Testis (tissue), 2 donors: ENCODE data around the gene ABCA13.

Experiments
- POLR2A ChIP-seq: fragments of 450-650 bp; IDR thresholded peaks from one replicate; pipeline ENCODE4 v1.6.1; 2017; ENCODE audit warnings: antibody characterized with exemption, mild to moderate bottlenecking, moderate library complexity
- TF ChIP-seq, protein P1 (sequence below), 3 experiments: fragments of 450-650 bp in 2 of 3; fragments of 200-600 bp in 1 of 3; sonication (generic) in 1 of 3; IDR thresholded peaks; one replicate each; pipeline ENCODE4 v1.5.1; 2016 to 2019; ENCODE audit warnings: antibody characterized with exemption in 3 of 3, mild to moderate bottlenecking in 2 of 3, moderate library complexity in 1 of 3

DNA sequence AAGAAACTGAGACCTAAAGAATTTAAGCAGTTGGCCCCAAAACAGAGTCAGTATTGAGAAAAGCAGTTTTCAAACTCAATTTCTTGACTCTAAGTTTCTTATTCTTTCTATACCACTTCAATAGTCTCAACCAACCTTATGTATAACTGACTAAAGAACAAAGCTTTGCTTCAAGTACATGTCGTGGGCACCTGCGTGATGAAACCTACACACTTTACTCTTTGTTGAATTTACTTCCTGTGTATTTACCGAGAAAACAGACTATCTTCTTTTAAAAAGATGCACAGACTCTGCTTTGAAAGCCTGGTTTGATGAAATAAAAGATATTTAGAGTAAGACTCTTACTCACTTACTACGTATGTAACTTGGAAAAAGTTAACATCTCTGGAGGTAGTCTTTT, 455.9 kb downstream of the ABCA13 start:
- TF ChIP-seq, protein P1, sequence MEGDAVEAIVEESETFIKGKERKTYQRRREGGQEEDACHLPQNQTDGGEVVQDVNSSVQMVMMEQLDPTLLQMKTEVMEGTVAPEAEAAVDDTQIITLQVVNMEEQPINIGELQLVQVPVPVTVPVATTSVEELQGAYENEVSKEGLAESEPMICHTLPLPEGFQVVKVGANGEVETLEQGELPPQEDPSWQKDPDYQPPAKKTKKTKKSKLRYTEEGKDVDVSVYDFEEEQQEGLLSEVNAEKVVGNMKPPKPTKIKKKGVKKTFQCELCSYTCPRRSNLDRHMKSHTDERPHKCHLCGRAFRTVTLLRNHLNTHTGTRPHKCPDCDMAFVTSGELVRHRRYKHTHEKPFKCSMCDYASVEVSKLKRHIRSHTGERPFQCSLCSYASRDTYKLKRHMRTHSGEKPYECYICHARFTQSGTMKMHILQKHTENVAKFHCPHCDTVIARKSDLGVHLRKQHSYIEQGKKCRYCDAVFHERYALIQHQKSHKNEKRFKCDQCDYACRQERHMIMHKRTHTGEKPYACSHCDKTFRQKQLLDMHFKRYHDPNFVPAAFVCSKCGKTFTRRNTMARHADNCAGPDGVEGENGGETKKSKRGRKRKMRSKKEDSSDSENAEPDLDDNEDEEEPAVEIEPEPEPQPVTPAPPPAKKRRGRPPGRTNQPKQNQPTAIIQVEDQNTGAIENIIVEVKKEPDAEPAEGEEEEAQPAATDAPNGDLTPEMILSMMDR (IDR thresholded peaks at IDR 0.05): no peak
- TF ChIP-seq POLR2A: no peak
